Measurements from ENCODE around the gene GRM7.

DNA sequence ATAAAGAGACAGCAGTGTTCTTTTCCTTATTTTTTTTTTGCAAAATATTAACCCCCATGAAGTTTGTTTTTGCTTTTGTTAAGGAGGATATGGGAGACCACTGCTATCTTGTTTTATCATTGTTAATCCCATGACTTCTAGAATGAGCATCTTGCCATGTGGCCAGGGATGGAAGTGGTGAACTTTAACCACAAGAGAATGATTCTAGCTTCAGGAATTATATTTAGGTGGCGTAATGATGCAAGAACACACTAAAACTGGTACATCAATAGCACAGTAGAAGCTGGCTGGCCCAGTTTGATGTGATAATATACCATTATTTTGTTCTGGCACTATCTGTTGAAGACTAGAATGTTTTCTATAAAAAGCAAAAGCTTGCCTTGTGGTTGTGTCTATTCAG, 720.9 kb downstream of the GRM7 start:
- TF ChIP-seq, protein P1, sequence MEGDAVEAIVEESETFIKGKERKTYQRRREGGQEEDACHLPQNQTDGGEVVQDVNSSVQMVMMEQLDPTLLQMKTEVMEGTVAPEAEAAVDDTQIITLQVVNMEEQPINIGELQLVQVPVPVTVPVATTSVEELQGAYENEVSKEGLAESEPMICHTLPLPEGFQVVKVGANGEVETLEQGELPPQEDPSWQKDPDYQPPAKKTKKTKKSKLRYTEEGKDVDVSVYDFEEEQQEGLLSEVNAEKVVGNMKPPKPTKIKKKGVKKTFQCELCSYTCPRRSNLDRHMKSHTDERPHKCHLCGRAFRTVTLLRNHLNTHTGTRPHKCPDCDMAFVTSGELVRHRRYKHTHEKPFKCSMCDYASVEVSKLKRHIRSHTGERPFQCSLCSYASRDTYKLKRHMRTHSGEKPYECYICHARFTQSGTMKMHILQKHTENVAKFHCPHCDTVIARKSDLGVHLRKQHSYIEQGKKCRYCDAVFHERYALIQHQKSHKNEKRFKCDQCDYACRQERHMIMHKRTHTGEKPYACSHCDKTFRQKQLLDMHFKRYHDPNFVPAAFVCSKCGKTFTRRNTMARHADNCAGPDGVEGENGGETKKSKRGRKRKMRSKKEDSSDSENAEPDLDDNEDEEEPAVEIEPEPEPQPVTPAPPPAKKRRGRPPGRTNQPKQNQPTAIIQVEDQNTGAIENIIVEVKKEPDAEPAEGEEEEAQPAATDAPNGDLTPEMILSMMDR (IDR thresholded peaks at IDR 0.05; ENCODE audit: low read depth, low read length, missing input control): no peak
- TF ChIP-seq RAD21 (IDR thresholded peaks at IDR 0.05) (no peak), TAF1 (conservative IDR thresholded peaks at IDR 0.05) (no peak)
- TF ChIP-seq, protein P2, sequence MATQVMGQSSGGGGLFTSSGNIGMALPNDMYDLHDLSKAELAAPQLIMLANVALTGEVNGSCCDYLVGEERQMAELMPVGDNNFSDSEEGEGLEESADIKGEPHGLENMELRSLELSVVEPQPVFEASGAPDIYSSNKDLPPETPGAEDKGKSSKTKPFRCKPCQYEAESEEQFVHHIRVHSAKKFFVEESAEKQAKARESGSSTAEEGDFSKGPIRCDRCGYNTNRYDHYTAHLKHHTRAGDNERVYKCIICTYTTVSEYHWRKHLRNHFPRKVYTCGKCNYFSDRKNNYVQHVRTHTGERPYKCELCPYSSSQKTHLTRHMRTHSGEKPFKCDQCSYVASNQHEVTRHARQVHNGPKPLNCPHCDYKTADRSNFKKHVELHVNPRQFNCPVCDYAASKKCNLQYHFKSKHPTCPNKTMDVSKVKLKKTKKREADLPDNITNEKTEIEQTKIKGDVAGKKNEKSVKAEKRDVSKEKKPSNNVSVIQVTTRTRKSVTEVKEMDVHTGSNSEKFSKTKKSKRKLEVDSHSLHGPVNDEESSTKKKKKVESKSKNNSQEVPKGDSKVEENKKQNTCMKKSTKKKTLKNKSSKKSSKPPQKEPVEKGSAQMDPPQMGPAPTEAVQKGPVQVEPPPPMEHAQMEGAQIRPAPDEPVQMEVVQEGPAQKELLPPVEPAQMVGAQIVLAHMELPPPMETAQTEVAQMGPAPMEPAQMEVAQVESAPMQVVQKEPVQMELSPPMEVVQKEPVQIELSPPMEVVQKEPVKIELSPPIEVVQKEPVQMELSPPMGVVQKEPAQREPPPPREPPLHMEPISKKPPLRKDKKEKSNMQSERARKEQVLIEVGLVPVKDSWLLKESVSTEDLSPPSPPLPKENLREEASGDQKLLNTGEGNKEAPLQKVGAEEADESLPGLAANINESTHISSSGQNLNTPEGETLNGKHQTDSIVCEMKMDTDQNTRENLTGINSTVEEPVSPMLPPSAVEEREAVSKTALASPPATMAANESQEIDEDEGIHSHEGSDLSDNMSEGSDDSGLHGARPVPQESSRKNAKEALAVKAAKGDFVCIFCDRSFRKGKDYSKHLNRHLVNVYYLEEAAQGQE (IDR thresholded peaks at IDR 0.05): no peak

All from liver (tissue), 3 donors.